Skeletal muscle satellite cell (primary cell): ENCODE measurements around the gene GTF2H2.
"Not testable (repeated sequence)": the region's sequence is repeated elsewhere in the genome, so short reads cannot be mapped to it uniquely, and the experiment has no call there.

Source experiments
- H3K27me3 ChIP-seq: 2 replicates; pipeline ENCODE4 v1.7.0; 2013; ENCODE audit warnings: low read length; ENCODE audit not compliant: control insufficient read depth, insufficient read depth
- H3K36me3 ChIP-seq: 2 replicates; pipeline ENCODE4 v1.7.0; 2013; ENCODE audit warnings: mild to moderate bottlenecking, control low read depth, low read length; ENCODE audit not compliant: insufficient read depth
- H3K4me1 ChIP-seq: 2 replicates; pipeline ENCODE4 v1.7.0; 2013; ENCODE audit warnings: low read length; ENCODE audit not compliant: control insufficient read depth, insufficient read depth
- H3K4me2 ChIP-seq: 2 replicates; pipeline ENCODE4 v1.7.0; 2013; ENCODE audit warnings: mild to moderate bottlenecking, low read length
- H3K4me3 ChIP-seq: 2 replicates; pipeline ENCODE4 v1.7.0; 2013; ENCODE audit warnings: low read length
- H3K9ac ChIP-seq: 2 replicates; pipeline ENCODE4 v1.7.0; 2013; ENCODE audit warnings: mild to moderate bottlenecking, low read depth, low read length, moderate library complexity
- H3K9me3 ChIP-seq: replicated peaks from 2 replicates; pipeline ENCODE4 v1.7.0; 2013; ENCODE audit warnings: mild to moderate bottlenecking, control low read depth, low read length

Gene GTF2H2

DNA sequence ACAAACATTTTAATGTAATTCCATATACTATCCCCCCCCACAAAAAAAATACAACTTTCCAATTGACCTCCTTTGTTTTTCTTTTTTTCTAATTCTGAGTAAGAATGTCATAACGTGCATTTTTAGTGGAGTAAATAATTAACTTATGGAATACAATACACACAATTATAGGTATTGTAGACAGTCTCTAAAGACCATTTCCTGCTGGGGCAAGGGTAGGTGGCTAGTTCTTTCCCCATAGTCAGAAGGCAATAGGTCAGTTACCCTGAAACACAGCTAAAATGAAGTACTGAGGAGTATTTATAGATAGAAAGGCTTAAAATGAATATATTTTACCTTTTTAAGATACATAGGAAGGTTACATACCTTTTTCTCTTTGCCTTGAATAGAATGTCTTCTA lies 6.2 kb downstream of the GTF2H2 start:
- not testable (repeated sequence) for H3K4me1 ChIP-seq, H3K27me3 ChIP-seq, H3K36me3 ChIP-seq, H3K4me2 ChIP-seq, H3K9ac ChIP-seq, H3K4me3 ChIP-seq, H3K9me3 ChIP-seq

DNA sequence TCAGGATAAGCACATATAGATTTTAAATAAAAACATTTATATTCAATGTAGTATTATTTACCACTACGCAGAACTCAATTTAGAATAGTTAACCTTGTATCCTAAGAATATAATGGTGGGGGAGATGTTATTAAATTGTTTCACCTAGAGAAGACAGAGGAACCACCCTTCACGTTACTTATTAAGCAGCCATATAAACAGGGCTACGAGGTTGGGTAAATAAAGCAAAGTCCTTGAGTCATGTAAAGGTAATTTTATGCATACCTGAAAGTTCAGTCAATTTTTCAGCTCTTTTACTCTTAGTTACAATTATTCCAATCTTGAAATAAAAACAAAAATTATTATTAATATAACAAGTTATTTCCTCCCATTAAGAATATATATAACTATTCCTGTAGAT lies 8.1 kb downstream of the GTF2H2 start:
- not testable (repeated sequence) for H3K36me3 ChIP-seq

DNA sequence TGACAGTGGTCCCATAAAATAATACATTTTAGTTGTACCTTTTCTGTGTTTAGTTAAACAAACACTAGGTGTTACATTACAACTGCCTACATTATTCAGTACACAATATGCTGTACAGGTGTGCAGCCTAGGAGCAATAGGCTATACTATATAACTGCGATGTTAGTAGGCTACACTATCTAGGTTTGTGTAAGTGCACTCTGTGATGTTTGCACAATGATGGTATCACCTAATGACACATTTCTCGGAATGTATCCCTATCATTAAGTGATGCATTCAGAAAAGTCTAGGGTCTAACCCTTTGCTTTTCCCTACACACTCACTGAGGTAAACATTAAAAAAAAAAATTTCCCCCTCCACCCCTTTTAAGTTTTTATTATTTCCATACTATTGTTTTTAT lies 22.7 kb downstream of the GTF2H2 start:
- not testable (repeated sequence) for H3K4me3 ChIP-seq, H3K27me3 ChIP-seq, H3K36me3 ChIP-seq, H3K9me3 ChIP-seq, H3K9ac ChIP-seq, H3K4me1 ChIP-seq, H3K4me2 ChIP-seq

More for the DNA sequence above, 8.1 kb downstream of the GTF2H2 start:
- H3K4me2 ChIP-seq, H3K9me3 ChIP-seq, H3K4me1 ChIP-seq, H3K27me3 ChIP-seq, H3K4me3 ChIP-seq, H3K9ac ChIP-seq: not testable (repeated sequence)

DNA sequence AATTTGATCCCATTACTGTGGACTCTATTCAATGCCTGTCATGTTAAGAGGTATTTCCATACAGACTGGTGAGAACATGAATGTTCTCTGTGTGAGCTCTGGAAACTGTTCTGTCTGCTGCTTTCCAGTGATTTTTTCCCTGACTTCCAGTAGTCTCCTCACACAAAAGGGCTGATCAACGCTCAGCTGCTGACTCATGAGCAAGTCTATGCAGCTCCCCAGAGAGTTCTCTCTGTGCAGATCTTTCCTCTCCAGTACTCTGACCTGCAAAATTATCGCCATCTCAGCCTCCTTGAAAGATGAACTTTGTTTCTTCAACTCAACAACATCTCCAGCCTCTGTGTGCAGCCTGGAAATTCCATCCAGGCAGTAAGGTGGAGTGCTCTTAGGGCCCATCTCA lies 23.3 kb downstream of the GTF2H2 start:
- not testable (repeated sequence) for H3K27me3 ChIP-seq, H3K4me2 ChIP-seq

DNA sequence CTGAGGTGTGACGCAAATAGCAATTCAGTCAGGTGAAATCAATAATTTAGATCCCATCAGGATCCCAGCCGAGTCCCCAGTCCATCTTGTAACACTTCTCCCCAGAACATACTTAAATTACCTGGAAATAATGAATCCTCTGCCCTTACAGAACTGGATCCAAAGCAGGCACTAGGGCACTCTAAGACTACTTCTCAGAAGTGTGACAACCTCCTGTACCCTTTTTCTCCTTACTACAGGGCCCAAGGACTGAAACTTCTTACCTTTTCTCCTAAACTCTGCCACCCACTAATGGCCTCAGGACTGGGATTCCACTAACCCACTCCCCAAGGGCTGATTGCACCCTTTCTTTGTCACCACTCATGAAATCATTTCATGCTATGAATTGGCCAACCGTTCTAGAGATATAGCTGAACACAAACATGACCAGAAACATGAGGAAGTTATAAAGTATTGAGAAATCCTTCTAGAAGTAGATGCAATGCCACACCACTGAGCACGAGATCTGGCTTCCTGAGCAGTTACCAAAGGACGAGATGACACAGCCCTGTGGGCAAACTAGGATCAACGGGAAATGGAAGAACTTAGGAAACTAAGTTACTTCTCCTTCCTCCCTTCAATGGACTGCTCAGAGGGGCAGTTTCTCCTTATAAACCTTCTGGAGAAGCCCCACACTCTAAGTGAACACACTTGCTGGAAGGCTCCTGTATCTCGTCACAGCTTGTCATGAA lies 36.3 kb downstream of the GTF2H2 start:
- not testable (repeated sequence) for H3K9ac ChIP-seq, H3K9me3 ChIP-seq, H3K4me3 ChIP-seq, H3K4me2 ChIP-seq, H3K4me1 ChIP-seq, H3K36me3 ChIP-seq, H3K27me3 ChIP-seq

More for the DNA sequence above, 23.3 kb downstream of the GTF2H2 start:
- H3K4me1 ChIP-seq, H3K9me3 ChIP-seq, H3K9ac ChIP-seq, H3K36me3 ChIP-seq, H3K4me3 ChIP-seq: not testable (repeated sequence)

DNA sequence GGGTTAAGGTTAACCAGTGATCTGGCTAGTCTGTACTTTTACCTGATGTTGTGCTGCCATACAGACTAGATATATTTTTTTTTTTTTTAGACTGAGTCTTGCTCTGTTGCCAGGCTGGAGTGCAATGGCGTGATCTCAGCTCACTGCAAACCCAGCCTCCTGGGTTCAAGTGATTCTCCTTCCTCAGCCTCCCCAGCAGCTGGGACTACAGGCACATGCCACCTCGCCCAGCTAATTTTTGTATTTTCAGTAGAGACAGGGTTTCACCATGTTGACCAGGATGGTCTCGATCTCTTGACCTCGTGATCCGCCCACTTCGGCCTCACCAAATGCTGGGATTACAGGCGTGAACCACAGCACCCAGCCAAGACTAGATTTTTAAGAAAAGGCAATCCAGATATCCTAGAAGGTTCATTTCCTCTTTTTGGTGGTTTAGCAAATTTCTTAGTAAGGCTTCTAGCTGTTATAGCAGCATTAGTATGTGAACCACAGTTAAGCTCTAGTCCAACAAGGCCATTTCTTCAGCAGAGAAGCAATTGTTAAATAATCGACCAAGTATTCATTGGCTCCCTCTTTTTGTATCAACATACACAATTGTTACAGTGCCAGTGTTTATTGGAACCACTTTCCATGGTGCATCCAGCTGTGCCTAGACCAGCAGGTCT lies 42.1 kb downstream of the GTF2H2 start, which contains the start of gene NAIP:
TSS of gene NAIP (minus strand) at position 51 of the 665 bp plus-strand sequence. CDS start 12,424 bp downstream, outside the sequence.
- H3K36me3 ChIP-seq, H3K4me1 ChIP-seq, H3K9ac ChIP-seq, H3K9me3 ChIP-seq, H3K4me3 ChIP-seq, H3K4me2 ChIP-seq, H3K27me3 ChIP-seq: not testable (repeated sequence)

DNA sequence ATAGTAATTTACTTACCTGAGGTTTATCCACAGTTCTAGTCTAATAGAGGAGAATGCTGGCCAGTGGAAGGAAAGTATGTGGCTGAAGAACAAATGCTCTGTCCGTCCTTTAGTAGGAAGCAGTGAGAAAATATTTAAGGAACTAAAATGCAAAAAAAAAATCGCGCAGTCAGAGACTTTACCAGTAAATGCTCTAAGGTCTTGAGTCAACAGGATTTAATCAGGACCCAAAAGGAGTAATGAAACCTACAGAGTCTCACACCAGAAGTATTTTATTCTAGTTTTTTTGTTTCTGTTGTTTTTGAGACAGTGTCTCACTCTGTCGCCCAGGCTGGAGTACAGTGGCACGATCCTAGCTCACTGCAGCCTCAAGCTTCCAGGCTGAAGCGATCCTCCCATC lies 46.8 kb downstream of the GTF2H2 start:
- H3K4me2 ChIP-seq, H3K9ac ChIP-seq, H3K4me3 ChIP-seq, H3K27me3 ChIP-seq, H3K4me1 ChIP-seq, H3K36me3 ChIP-seq, H3K9me3 ChIP-seq: not testable (repeated sequence)

DNA sequence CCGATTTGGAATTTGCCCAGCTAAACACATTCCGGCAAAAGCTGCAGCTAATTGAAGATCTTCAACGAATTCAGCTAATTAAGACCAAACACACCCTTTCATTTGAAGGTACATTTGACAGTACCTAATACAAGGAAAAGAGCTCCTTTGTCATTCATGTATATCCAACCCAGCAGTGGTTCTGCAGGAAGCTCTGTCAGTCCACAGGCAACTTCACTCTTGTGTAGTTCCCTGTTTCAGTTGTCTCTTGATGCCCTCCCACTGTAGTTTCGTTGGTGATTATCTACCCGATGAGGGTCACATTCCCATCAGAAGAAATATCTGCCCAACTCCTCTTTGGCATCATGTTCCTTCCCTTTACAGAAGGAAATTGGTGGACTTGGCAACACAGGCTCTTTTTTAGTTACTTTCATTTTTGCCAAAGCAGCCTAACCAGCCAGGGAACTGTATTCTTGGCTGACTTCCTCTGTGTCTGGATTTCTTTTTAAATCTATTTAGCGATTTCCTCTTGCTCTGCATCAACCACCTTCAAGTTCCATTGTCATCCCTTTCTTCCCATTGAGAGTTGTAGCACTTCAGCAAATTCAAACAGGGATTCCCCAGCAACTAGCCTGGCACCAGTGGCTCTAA lies 49.0 kb downstream of the GTF2H2 start:
- not testable (repeated sequence) for H3K4me3 ChIP-seq, H3K4me2 ChIP-seq, H3K9ac ChIP-seq, H3K36me3 ChIP-seq, H3K27me3 ChIP-seq, H3K4me1 ChIP-seq, H3K9me3 ChIP-seq

DNA sequence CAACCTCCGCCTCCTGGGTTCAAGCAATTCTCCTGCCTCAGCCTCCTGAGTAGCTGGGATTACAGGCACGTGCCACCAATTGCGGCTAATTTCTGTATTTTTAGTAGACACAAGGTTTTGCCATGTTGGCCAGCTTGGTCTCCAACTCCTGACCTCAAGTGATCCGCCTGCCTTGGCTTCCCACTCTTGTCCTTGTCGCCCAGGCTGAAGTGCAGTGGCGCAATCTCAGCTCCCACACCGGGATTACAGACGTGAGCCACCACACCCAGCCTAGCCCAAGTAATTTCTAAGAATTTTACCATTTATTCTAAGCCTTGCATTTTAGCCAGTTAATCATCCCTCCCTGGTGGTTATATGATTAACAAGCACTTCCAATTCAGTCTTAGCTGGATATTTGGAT lies 53.3 kb downstream of the GTF2H2 start:
- Histone ChIP-seq H3K9me3 (no peaks in the 10 kb centered on the region), H3K4me3 (no peak overlapping the region), H3K36me3 (no peaks in the 10 kb centered on the region), H3K4me1 (no peaks in the 10 kb centered on the region), H3K9ac (no peak overlapping the region), H3K27me3 (peaks cover 8% of the 10 kb centered on the region), H3K4me2 (no peak overlapping the region)

DNA sequence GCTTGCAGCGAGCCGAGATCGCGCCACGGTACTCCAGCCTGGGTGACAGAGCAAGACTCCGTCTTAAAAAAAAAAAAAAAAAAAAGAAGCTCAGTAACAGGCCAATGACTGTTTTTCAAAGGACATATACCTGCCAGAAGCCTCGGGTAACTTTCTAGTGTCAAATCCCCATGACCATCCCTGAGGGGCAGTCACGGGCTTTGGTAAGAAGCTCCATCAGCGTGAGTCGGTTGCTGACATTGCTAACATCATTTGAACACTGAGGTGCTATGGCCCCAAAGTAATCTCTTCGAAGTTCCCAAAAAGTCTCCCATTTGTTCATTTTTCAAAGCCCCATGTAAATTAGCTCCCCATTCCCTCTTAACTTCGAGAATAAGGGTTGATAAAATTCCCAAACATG lies 53.9 kb downstream of the GTF2H2 start:
- H3K36me3 ChIP-seq, result no peaks in the 10 kb centered on the region
- H3K4me1 ChIP-seq, result no peaks in the 10 kb centered on the region
- no peak overlapping the region for H3K4me3 ChIP-seq
- no peak overlapping the region for H3K4me2 ChIP-seq
- H3K9ac ChIP-seq, result no peak overlapping the region
- H3K27me3 ChIP-seq, result peaks cover 8% of the 10 kb centered on the region
- H3K9me3 ChIP-seq, result no peaks in the 10 kb centered on the region

DNA sequence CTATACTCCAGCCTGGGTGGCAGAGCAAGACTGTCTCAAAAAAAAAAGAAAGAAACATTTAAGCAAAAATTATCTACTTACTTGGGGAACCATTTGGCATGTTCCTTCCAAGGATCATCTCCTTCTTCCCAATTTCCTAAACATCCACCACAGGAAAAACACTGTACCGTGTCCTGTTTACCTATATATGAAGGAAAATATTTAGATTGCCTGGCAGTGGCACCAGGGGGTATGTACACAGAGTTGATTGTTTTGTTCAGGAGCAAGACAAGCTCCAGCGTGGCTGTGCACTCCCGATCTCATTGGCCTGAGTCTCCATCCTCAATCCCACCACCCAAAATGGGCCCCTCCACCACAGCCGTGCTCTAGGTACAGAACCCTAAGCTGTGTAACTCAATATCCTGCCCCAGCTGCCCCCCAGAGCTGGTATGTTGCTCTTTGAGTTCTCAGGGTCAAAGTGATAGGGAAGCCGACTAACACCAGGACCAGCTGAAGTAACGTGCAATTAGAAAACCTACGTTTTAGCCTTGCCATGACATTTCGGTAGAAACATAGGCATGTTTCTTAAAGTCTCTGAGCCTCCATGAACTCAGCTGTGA lies 56.2 kb downstream of the GTF2H2 start:
- Histone ChIP-seq H3K27me3 (peaks cover 8% of the 10 kb centered on the region), H3K9me3 (no peaks in the 10 kb centered on the region), H3K9ac (no peak overlapping the region), H3K4me3 (no peak overlapping the region), H3K4me1 (no peaks in the 10 kb centered on the region), H3K36me3 (no peaks in the 10 kb centered on the region), H3K4me2 (no peak overlapping the region)
